Fibroblast of skin of right biceps (primary cell): ENCODE results near the gene MEIS2.

Experiments used
- DNase-seq: peaks from one replicate; pipeline ENCODE4 v3.0.0-alpha.2; 2013

Gene MEIS2

DNA sequence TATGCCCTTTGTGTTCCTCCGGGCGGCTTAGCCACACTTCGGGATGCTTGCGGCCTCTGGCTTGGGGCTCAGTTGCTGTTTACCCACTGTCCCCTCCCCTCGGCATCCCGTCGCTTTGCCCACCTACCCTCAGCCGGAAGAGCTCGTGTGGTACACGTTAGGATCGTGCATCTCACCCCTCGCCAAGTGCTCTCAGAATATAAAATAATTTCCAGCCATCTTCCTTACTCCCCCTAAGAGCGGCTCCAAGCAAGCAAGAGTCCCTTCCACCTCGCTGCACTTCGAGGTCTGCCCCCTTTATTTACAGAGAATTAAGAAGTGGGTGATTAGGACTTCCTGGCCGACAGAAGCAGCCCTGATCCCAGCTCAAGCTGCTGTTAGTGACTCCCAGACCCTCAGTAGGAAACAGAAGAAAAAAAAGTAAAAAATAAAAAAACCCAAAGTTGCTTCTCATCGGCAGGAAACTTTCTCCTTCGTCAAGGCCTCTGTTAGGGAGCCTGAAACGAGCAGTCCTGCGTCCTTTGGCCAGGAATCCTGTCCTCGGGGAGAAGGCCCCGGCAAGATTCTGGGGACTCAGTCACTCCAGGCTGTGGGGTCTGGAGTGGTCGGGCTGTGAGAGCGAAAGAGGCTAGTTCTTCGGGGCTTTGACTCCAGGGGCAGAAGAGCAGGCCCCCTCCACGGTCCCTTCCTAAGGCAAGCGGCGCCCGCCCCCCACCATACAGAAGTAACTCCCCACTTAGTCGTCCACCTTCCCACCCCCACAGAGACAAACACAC lies 3.0 kb downstream of the MEIS2 start:
- DNase-seq, result peak; percentile 38

DNA sequence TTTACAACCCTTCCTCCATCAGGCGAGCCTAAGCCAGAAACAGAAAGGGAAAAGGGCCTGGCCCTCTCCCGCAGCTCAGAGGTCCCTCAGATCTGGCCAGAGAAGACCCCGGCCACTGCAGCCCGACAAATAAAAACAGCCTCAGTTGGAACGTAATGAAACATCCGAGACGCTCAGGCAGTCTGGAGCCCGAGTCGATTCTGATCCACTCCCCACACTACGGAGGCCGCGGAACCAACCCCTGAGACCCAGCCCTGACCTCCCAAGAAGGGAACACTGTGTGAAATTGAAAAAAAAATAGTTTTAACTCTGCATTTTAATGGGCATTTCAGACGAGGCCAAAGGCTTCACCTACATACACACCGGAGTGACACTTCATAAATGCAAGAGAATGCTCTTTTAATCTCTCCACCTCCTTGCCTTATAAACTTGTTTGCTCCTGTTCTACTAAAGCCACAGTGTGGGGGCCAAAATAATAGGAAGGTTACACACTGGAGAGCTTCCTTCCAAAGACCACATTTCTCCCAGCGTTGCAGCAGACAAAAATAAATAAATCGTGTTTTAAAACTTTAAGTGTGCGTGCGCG lies 3.7 kb downstream of the MEIS2 start:
- no peak for DNase-seq

DNA sequence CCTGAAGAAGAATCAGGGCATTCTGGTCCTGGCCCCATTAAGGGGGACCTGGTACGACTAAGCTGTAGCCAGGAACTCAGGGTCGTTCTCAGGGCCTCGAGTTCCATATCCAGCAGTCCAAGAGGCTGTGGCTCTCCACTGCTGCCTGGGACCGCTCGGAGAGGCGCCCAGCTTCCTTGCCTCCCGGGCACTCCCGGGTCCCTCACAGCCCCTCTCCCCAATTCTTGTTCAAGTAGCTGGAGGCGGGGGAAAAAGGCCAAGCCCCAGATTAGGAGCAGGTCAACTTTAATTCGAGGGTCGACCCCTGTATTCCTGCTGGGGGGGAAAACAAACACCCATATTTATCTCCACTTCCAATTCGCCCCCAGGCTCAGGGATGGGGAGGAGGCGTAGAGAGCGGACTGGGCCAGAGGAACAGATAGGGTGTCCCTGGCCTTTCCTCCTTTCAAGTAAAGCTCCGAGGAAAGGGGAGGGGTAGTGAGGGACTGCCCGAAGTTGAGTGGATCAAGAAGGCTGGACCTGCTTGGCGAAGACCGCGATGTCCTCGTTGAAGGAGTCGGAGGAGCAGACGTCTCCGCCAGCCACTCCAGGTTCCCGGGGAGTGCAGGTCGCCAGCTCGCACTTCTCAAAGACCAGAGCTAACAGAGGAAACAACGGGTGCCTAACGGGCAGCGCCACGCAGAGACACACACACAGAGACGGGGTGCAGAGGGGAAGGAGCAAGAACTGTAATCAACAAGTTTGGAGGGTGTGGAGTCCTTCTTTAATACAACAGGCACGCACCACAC lies 4.4 kb downstream of the MEIS2 start:
- peak; percentile 31 for DNase-seq

DNA sequence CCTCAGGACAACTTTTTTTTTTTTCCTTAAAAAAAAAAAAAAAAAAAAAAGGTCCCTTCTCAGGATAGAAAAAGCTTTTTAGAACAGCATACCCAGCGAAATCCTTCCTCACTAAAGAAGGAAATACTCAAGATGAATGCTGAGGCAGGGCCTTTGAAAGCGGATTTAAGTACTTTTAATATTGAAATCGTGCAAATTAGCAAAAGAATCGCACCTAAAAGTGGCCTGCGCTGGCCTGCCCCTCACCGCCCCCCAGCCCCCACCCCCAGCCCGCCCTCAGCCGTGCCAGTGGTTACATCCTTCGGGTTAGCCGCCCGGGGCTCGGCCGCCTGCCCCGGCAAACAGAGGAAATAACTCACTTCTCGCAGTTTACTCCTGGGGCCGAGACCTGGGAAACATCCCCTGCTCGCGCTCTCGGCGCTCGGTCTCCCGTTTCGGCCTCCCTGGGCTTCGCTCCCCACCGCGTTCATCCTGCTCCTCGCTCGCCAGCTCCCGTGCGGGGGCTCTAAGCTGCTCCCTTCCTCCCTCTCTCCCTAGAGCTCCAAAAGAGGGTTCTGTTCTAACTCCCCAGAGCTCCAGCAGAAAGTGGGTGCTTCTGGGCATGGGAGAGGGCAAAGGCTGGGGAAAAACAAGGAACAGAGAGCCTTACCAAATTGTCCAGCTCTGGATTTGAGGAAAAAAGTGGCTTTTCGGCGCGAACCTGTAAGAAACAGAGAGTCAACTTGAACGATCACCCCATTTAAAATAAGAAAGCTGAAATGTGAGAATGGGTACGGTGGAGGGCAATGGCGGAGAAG lies 5.2 kb downstream of the MEIS2 start:
- peak; percentile 33 for DNase-seq

DNA sequence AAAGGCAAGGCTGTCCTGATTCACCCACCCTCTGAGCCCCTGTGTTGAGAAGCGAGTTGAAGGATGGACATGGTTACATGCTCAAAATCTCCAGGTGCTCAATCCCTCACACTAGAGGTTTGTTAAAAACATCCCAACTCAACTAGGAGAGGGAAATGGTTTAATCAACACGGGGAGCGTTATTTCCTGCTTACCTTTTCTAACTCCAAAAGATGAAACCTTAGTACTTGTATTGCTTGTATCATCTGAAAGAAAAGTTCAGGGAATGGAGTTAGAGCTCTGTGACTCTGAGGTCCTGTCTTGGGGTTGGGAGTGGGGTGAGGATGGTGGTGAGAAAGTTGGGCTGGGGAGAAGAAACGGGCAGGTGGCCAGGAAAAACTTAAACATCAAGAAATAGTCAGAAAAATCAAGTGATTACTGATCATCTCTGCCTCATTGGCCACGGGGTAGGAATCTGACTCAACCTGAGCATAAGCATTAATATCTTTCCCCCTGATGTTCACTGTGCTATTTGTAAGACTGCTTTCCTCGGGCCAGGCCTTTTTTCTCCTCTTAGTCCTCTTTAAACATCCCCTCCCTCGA lies 5.9 kb downstream of the MEIS2 start:
- peak; percentile 56 for DNase-seq

DNA sequence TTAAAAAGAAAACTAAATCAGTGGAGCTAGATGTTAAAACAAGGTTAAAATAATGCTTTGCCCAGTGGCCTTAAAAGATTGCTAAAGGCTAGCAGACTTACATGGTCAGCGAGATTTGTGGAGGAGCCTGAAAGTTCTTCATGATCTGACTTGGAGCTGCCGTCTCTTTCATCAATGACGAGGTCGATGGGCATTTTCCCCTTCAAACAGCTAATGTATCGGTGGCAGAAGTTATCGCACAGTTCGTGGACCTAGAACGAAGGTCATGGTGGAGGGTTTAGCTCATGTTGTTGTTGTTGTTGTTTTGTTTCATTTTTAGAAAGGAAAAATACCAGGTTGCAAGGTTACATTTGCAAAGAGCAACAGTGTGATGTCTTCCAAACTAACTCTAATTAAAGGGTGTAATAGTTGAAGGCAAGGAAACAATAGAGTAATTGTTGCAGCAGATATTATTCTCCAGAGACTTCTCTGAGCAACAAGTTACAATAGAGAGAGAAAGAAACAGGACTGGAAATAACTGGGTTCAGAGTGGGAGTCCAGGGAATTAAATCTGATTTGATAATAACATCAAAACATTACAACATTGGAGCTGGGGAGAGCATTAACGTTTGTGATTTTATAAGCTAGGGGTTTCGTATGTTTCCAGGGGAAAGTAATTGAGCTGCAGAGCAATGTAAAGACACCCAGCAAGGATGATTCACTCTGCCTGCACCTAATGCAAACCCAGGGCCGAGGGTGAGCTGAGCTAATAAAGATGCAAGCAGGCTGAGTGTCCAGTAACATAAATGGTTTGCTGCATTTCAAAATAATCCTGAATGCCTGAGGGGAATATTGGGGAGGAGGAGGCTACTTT lies 6.6 kb downstream of the MEIS2 start:
- DNase-seq, result peak; percentile 86

DNA sequence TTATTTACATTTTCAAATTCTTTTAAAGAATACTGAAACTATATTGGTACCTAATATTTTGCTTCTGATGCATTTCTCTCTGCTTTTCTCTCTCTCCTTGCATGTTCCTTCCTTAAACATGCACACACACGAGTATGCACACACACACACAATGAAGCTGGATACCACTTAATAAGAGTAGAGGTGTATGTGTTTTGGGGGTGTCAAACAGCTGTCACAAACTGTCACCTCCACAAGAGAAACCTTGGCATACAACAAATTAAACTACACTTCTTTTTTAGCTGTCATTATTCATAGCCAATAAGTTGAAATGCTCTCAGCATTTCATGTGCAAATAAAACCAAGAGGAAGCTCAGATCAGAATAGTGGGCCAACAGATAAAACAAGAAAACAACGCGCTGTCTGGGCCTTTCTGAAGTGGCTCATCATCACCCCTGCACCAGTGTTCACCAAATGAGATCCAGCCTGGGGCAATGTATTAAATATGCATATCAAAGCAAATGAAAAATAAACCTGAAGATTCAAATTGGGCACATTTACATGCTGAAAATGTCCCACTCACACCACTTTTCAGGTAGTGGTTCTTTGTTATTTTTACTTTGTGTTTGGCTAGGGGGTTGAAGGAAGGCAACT lies 9.7 kb downstream of the MEIS2 start:
- DNase-seq, result no peak

DNA sequence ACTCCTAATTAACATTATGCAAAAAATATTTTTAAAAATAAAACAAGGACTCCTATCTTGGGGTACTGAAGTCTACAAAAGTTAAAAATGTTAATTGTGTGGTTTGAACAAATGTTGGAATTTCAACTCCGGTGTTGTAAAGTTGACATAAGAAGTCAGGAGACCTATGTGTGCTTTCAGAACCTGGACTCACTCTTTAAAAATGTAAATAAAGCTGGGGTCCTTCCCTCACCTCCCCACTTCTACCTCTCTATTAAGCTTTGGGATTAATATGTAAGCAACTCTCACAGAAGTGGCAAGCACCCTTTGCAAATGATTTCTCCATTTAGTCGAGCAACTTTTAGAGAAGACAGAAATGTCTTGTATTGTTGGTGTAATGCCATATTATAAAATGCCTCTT lies 11.9 kb downstream of the MEIS2 start:
- DNase-seq, result no peak

DNA sequence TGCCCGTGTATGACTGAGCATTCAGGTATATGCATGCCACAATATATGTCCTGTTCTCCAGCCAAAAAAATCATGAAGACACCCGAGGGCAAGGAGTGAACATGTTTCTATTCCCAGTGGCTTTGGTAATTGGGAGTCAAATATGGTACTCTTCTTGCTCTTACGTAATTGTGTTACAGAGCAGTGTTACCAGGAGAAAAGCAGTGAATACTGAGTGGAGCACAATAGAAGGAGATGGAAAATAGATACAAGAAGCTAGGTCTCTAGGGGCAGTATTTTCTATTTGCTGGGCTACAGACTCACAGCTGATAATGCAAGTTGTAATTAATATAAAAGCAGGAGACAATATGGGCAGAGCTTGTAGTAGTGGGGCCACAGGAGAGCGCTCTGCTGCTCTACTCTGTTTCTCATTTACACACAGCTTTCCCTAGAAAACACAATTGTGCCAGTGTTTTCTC lies 13.2 kb downstream of the MEIS2 start:
- DNase-seq, result no peak

DNA sequence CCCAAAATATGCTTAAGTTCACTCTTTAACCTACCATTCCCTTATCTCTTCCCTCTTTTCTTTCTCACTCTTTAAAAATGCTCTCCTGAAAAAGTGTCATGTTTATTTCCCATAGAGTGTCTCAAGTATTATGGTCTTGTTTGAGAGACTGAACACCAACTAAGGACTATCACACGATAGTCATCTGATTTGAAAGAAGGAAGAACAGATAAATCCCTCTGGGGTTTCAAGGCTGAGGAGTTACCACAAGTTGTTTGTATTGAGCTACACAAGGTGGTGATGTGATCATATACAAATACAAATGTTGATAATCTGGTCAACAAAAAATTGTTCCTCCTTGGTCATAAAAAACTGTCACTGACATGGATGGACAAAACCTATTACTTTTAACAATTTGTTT lies 13.8 kb downstream of the MEIS2 start:
- no peak for DNase-seq

DNA sequence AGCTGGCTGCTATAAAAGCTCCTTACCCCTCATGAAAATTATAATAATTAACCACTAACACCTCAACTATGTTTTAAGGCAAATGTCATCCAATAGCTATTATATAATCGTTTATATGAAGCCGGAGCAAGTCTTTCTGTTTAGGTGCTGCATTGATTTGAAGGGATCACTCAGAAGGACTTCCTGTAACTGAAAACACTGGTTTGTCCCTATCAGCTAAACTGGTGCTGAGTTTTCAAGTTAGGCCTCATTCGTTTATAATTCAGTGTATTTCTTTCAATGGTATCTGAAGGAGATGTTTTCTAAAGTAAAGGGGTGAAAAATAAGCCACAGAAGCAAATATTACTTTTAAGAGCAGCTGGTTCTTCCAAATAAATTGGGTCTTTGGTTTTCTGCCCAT lies 14.2 kb downstream of the MEIS2 start:
- DNase-seq, result no peak

DNA sequence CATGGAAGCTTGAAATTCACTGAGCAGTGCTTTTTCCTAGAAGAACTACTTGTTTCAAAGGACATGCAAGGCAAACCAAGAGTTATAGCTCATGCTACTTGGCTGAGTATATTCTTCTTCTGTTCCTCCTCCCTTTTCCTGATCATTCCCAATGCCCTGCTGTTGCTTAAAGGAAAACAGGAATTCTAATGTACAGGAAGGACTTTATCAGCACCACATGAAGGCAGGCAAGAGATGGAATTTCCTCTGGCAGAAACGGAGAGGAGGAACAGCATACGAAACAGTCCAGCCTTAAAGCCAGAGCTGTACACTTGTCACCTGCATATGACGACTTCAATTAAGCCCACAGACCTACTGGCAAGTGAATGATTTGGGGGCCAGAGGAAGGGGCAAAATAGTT lies 15.7 kb downstream of the MEIS2 start:
- DNase-seq, result no peak

DNA sequence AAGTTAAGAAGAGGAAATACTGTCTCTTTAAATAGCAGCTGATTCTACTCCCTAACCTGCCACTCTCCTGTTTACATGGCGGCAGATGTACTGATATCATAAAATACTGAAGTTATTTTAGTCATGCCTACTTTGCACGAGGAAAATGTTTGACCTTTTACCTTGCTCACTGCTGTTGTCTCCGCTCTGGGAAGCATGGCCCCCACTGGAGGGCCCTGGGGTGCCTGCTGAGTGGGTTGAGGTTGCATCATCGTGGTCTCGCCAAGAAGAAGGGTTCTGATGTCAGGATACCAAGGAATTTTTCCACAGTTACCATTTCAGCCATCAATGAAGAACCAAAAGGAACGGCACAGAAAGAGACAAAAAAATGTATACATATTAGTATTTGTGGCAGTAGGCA lies 16.7 kb downstream of the MEIS2 start:
- DNase-seq, result no peak

DNA sequence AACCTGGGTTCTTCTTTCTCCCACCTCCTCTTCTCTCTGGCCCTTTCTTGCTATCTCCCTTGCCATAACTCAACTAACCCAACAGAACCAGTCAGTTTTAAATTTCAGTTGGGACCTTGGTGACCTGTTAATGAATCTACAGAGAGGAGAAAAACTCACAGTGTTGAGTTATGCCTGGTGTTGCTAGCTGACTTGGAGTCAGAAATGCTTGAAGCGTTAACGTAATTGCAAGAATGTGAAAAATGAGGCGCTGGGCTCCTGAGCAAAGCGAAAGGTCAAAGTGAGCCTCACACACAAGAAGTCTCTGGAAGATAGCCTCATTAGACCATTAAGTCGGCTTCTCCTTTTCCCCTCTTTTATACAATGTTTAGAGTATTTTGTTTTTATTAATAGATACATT lies 18.4 kb downstream of the MEIS2 start:
- DNase-seq, result no peak

DNA sequence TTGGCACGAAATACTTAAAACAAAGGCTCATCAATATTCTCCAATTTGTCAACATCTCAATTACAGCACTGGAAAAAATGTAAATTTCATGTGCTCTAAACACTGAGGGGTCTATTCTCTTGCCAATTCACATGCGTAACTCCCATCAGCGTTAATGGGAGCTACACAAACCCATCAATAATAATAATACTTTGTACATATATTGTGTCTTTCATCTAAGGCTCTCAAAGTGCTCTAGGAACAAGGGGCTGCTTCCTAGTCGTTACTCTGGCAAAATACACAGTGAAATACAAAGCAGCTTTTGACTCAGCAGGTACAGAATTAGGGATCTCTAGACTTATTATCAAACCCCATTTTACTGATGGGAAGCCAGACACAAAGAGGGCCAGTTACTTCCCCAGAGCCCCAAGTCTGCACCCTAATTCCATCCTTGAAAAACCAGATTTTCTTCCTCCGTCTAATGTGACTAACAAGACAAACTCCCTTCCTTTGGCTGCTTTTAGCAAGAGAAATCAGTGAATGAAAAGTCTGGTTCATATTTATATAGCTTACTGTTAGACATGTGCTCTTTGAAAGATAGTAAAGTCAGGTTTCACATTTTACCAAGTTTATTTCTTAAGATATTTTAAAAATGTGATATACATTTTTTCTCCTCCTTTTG lies 20.0 kb downstream of the MEIS2 start:
- DNase-seq, result no peak

DNA sequence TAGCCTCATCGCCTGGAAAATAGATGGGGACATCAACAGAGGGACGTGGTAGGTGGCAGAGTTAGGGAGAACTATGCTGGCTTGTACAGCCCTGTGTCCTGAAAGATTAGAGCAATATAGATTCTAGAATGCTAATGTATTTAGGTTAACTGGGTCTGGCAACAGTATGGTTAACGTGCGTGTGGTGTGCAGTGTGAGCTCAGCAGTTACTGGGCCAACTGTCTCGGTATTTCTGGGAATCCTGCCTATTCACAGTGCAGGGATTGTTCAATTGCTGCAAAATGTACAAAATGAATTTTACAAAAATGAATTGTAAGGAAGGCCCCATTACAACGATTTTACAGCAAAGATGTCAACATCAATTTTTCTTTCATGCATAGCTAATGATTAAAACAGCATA lies 20.6 kb downstream of the MEIS2 start:
- DNase-seq, result peak; percentile 79

DNA sequence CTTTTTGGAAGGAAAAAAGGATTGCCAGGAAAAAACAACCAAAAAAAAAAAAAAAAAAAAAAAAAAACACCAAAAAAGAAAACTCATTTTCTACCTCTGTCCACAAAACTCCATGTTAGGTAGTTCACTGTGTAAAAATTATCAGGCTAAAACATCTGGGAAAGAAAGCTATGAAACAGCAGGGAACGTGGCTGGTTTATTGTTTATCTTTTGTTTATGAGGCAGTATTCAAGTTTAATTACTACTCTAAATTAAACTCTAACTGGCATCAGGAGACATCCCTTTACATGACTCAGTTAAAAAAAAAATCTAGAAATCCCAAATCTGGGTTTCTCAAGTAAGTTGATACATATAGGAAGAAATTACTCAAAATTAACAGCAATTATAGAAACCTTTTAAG lies 21.8 kb downstream of the MEIS2 start:
- no peak for DNase-seq

DNA sequence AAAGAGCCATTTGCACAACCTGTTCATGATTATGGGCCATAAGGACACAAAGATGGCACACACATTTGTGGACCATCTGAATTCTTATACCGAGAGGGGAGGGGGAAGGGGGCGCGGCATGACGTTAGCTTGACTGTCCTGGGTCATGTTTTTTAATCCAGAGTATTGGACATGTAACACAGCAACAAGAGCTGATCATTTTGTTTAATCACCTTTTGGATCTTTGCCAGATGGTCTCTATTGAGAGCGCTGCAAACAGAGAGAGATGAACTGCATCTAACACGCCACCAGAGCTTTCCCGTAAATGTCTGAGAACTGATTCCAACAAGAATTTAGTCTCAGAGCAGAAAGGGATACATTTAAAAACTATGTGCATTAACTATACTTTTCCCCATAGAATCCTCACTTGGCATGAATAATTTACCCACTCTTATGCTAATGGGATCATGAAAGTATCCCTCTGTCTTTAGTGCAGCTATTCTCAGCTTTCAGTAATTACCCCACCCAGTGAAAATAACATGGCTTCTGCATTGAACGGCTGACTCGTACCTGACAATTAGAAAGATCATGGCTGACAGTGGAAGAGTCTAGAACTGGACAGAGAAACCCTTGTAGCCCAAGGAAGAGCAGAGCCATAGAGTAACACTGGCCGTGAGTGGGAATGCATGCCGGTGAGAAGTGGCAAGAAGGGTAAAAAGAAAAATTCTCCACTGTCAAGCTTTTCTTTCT lies 22.6 kb downstream of the MEIS2 start:
- DNase-seq, result peak; percentile 28

DNA sequence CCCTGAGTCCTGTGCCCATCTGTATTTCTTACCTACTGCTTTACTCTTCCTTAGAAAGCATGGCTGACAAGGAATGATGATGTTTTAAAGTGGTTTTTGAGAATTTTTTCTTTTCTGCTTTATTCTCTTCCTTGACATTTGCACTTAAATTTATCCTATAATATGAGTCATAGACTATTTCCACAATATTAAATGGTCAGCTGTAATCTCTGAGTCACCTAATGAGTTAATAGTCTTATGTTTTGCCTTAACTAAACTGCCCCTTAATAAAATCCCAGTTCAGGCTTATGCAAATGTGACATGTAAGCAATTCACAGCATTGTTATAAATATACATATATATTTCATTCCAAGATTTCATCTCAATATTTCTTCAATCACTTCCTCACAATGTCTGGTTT lies 23.8 kb downstream of the MEIS2 start:
- DNase-seq, result peak; percentile 37

DNA sequence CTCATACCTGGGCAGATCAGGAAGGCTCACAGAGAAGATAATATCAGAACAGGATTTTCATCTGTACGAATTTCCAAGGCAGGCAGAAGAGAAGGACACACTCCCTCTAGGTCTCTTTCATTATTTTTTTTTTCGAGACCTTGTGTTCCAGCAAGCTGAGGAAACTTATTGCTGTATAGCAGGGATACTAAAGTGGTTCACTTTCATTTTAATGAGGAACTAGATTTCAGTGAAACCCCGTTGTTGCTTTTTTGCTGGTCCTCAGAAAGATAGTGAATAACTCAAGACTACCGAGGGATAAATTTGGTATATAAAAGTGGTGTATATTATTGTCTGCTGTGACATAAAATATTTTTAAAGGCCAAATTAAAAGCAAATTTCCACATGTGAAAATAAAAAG lies 24.6 kb downstream of the MEIS2 start:
- DNase-seq, result no peak
